HFF-Myc (cell line): ENCODE results near the gene CXXC5.

Experiments
- DNase-seq: peaks from one replicate; pipeline ENCODE4 v3.0.0-alpha.2; 2011; ENCODE audit warnings: low read depth; ENCODE audit errors: extremely low read depth
- H3K4me3 ChIP-seq: replicated peaks from 2 replicates; pipeline ENCODE4 v1.5.1; 2011; ENCODE audit warnings: low read depth, mild to moderate bottlenecking, control low read depth, low read length
- CTCF ChIP-seq: IDR thresholded peaks from 2 replicates; pipeline ENCODE4 v1.5.1; 2012; ENCODE audit warnings: mild to moderate bottlenecking, low read depth, low read length, control low read depth; ENCODE audit errors: missing control alignments

The CXXC5 gene

DNA sequence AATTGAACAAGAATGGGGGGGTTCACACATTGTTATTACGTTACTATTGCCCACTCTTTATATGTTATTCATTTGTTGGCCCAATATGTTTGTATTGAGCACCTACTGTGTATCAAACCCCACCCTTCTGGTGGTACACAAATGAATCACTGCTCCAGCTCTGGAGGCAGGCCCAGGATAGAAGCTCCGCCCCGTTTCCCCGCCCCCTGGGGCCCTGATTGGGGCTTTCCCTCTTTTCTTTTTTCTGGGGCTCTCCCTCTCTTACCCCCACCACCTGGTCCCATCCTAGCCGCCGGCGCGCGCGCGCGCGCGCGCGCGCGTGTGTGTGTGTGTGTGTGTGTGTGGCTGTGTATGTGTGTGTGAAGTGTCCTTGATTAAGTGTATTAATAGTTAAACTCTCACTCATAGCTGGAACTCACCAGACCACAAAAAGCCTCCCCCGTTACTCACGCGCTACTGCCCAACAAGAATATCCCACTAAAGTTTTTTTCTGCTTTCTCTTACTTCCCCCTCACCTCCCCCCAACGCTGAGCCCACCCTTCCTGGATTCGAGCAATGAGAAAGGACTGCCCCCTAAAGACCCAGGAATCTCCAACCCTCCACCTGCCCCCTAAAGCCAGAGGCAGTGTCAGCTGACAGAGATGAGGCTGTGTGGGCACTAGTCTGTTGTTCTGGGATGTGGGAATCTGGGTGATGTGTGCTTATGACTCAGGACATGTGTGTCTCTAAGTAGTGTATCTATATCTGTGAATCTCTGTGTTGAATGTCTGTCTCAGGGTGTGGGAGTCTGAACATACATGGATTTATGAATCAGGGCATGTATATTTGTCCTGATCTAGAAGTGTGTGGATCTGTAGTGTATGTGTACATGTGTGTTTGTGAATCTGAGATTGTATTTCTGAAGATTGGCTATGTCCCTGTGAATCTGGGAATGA, 4.0 kb downstream of the CXXC5 start:
- H3K4me3 ChIP-seq, result peak overlapping the region; percentile 29
- DNase-seq, result no peak
- TF ChIP-seq CTCF, result no peak

GRCh38 chr5:139652788-139653241, 4.7 kb downstream of the CXXC5 start:
- no peak for TF ChIP-seq CTCF
- no peak for DNase-seq
- H3K4me3 ChIP-seq, result peak overlapping the region; percentile 29

DNA sequence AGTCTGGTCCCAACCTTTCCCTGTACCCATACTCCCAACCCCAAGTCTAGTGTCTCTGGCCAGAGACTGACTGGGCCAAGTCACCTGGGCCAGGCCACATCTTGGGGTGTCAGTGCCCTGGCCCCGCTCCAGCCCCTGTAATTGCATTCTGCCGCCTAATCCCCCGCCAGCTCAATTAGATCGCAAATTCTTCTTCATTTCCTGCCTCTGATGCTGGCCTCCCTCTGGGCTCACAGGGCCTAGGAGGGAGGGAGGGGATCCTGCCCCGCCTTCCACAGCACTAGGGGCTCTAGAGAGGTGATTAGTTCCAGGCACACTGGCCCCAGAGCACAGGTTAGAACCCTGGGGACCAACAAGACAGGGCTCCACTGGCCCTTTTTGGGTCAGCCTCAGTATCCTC, 5.5 kb downstream of the CXXC5 start:
- no peak overlapping the region for H3K4me3 ChIP-seq
- no peak for DNase-seq
- no peak for TF ChIP-seq CTCF

DNA sequence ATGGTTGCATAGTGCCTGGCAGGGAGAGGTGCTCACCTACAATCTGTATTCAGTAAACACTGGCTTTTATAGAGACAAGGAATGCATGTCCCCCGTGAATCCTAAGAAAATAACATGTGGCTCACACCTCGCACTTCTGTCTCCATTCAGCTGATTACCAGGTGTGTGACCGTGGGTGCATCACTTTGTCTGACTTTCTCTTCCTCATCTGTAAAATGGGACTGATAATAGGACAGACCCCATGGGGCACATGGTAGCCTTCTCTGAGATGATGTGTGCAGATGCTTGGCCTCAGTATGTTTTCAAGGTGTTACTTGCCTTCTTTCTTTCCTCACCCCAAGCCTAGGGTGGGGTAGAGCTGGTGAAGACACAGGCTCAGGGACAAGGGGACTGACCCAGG, 6.3 kb downstream of the CXXC5 start:
- no peak for DNase-seq
- TF ChIP-seq CTCF, result no peak
- no peak overlapping the region for H3K4me3 ChIP-seq

DNA sequence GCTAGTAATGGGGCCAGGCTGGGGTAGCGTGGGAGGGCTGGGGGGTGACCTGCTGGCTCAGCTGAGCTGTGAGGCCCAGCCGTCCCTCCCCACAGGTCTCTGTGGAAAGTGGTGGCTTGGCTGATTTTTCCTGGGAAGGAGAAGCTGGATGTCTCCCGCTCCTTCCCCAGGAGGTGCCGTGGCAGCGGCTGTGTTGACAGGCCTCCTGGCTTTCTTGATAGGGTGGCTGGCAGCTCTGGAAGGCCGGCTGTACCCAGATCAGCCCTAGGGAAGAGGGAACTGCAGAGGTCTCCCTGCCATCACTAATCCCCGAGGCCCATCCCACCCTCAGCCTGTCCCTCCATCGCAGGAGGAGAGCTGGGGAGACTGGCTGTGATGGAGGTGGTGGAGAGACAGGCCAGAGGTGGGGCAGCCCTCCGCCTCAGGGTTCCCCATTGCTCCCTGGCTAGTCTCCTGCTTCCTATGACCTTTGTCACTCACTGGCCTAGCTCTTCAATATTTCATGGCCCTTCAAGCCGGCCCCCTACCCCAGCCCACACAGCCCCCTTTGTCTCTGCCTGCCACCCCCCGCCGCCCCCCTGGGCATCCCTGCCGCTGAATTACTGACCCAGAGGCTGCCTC, 6.8 kb downstream of the CXXC5 start:
- H3K4me3 ChIP-seq, result no peak overlapping the region
- no peak for TF ChIP-seq CTCF
- DNase-seq, result no peak

GRCh38 chr5:139655727-139656271, 7.7 kb downstream of the CXXC5 start:
- no peak for DNase-seq
- TF ChIP-seq CTCF, result no peak
- H3K4me3 ChIP-seq, result no peak overlapping the region
